ENCODE measurements around the gene MCAM.

MCAM gene

DNA sequence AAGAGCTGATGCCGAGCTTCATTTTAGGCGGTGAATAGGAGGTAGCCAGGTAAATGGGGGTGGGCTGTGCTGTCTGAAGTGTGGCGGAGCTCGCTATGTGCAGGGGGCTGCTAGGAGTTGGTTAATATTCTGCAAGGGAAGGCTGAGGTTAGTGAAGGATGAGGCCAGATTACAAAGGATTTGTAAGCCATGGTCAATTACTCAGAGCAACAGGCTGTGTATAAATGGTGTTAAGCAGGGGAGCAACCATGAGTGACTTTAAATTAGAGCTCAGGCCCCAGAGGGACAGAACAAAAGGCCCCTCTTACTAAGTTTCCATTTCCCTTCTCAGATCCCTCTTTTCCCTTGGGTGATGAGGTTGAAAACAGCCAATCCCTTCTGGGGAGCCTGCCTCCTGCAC lies 7.3 kb upstream of the MCAM start:
- no peak for DNase-seq

DNA sequence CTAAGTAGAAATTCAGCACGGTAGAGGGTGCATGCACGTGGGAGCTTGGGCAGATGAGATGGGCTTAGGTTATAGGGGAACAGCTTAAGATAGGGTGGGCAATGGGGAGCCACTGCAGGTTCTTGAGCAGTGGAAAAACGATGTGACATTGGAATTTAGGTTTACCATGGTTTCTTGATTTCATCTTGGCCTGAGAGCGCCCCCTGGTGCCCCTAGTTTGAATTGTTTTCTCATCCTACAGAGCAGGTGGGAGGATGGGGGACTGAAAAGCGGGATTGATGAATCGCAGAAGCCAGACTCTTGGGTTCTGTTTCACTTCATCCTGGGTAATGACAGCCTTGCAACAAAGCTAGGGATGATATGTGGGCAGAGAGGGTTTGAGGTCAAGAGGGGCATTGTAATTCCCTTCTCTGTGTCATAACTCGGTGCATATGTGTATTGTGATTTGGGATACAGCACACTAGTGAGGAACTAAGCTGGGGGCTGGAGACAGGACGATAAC lies 6.7 kb upstream of the MCAM start:
- DNase-seq: peak; percentile 81

GRCh38 chr11:119322921-119323531 lies 6.1 kb upstream of the MCAM start:
- no peak for DNase-seq

GRCh38 chr11:119322360-119322739 lies 5.4 kb upstream of the MCAM start:
- DNase-seq: no peak

DNA sequence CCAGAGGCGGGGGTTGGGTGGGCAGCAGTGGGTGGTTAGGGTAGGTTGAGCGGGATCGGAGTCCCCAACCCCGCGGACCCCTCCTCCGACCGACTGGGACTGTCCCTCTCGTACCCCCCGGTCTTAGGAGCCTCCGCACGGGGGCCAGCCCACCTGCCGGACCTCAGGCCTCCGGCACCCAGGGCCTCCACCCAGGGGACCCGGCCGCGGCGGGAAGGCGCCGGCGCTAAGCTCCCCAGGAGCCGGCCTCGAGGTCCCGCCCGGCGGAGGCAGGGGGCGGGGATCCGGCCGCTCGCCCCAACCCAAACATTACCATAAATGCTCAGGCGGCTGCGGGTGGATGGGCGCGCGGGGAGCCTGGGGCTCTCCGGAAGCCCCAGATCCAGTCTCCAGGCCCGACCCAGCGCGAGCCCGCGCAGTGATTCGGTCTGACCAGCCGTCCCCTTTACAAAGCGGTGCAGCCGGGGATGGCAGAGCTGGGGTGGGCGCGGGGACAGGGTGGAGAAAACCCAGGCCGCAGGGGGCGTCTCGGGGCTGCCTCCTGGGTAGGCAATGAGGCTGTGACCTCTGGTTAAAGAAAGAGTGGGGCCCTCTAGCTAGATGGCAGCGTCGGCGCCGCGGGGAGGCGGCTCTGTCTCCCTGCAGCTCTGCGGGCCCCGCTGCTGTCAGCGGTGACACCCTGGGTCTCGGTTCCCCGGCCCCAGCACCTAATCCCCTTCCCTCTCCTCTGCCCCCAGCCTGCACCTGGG lies 4.0 kb upstream of the MCAM start:
- DNase-seq: peak; percentile 39

GRCh38 chr11:119320240-119320775 lies 3.4 kb upstream of the MCAM start:
- no peak for DNase-seq

GRCh38 chr11:119319700-119320239 lies 2.8 kb upstream of the MCAM start:
- DNase-seq: no peak

GRCh38 chr11:119319136-119319699 lies 2.3 kb upstream of the MCAM start:
- no peak for DNase-seq

- no peak for DNase-seq
Measured at GRCh38 chr11:119318240-119319135, 1.6 kb upstream of the MCAM start.

GRCh38 chr11:119317592-119318239 lies 786 bp upstream of the MCAM start:
- no peak for DNase-seq

GRCh38 chr11:119316016-119316728 lies 758 bp downstream of the MCAM start:
- DNase-seq: no peak

DNA sequence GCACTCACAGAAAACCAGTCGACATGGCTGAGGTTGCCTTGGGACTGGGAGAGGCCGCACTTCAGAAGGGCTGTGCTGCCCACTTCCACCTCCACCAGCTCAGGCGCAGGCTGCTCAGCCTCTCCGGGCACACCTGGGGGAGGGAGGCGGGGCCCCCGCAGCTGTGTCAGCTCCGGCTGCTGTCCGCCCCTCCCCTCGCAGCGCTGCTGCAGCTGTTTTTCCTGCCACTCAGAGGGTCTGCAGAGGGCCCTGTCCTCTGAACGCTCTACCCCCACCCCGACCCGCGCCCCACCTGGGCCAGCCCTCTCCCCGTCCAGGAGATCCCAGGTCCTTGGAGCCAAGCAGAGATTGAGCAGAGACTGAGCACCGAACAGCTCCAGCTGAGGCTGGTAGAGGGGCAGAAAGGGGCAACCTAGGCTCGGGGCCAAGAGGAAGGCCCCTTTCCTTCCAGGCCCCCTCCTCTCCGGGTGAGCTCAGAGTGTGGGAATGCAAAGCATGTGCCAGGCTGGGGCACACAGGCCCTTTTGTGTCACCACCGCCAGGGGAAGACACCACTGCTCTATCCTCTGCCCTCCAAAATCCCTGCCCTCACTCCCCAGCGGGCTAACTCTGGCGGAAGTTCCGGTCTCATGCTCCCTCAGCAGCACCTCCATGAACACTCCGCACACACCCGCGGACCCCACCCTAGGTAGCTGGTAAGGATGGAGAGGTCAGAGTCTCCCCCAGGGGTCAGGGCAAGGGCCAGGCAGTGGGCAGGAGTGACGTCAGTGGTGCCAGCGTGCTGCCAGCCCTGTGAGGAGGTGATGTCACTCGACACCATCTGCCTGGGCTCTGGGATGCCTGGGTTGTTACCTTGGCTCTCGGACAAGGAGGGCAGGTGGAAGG lies 1.6 kb downstream of the MCAM start:
- DNase-seq: peak; percentile 53

DNA sequence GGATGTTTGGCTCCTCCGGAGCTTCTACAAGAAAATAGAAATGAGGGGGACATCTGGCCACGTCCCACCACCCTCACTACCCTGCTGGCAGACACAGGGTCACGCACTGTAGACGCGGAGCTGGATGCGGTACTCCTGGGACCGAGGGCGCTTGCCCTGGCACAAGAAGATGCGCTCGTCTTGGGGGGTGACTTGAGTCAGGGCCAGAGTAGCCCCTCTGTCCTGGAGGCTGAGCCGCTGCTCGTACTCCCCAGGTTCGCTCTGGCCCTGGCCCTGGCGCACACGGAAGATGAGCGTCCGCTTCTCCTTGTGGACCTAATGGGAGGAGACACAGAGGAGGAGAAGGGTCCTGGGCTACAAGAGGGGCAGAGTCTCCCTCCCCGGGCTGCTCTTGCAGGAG lies 2.2 kb downstream of the MCAM start:
- no peak for DNase-seq

GRCh38 chr11:119310682-119311052 lies 6.3 kb downstream of the MCAM start:
- no peak for DNase-seq

DNA sequence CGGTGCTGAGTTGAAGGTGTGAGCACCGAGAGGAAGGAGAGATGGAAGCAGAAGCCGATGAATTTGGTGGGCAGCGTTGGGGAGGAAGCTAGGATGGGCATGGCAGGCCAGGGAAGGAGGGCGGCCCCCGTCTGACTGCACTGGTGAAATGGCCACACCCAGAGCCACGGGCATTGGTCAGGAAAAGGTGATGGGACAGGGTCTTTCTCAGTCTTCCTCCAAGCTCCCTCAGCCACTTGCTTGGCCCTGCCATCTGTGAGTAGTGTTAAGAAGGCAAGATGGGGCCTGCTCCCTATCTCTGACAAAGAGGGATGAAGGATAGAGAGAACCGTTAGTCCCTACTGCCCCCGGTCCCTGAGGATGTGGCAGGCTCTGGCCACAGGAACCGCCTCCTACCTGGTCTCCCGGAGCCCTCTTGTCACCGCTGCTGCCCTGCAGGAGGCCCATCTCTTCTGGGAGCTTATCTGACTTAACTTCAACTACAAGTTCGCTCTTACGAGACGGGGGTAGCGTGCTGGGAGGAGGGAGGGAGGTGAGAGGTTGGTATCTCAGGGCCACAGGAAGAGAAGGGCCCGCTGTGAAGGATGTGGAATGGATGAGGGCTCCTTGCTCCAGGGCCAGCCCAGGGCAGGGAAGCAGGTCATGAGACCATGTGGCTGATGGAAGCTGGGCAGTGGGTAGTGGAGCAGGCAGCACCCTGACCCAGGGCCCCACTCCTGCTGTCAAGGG lies 6.8 kb downstream of the MCAM start:
- DNase-seq: no peak

DNA sequence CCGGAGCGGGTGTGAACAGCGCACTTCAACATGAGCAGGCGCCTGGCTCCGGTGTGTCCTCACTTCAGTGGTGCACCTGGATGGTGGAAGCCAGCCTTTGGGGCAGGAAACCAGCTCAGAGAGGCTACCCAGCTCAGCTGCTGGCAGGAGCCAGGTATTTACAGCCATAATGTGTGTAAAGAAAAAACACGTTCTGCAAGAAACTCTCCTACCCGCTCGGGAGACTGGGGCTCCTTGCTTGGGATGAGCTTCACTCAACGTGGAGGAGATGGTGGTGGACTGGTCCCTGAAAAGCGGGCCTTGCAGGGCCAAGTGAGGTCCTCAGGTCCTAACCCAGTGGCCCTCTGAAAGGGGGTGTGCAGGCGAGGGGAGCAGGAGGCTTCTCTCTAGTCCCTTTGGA lies 7.5 kb downstream of the MCAM start:
- no peak for DNase-seq

DNA sequence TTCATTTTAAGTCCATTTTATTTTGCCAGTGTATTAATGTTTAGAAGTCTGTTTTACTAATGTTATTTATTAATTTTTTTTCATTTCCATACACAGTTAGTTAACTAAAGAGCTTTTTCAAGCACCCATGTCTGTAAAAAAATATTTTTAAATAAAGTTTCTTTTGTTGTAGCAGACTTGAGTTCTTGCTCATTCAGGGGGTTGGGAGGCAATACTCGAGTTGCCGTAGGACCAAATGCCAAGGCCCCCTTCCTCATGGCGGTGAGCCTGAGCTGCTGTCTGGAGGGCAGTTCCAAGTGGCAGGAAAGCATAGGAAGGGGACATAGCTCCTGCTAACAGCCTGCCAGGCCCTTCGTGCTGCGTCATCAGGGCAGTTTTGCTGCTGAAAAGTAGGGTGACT lies 9.0 kb downstream of the MCAM start:
- DNase-seq: no peak

- no peak for DNase-seq
Measured at GRCh38 chr11:119307219-119307618, 9.7 kb downstream of the MCAM start.

GRCh38 chr11:119306373-119306890 lies 10.5 kb downstream of the MCAM start:
- DNase-seq: peak; percentile 42
